Osteocyte (in vitro differentiated cells): ENCODE results near the gene URB1. TPM values are rescaled to one million over a fixed set of nuclear protein-coding genes. Genes with fewer than 3 reads are reported as not detected.
A peak's percentile ranks its signal among the peaks of the same experiment; 100 is the strongest.
"Not testable (repeated sequence)": the region's sequence is repeated elsewhere in the genome, so short reads cannot be mapped to it uniquely, and the experiment has no call there.

Source experiments
- DNase-seq: peaks from one replicate; pipeline ENCODE4 v3.0.0; 2021; ENCODE audit warnings: mixed read lengths; ENCODE audit not compliant: unreplicated experiment; ENCODE audit errors: extremely low spot score
- H3K27ac Mint-ChIP-seq: one replicate; pipeline ENCODE4 v1.8.0; 2021; ENCODE audit warnings: mild to moderate bottlenecking, mixed read lengths; ENCODE audit not compliant: unreplicated experiment
- H3K27me3 Mint-ChIP-seq: one replicate; pipeline ENCODE4 v1.8.0; 2021; ENCODE audit warnings: mixed read lengths; ENCODE audit not compliant: unreplicated experiment
- H3K36me3 Mint-ChIP-seq: one replicate; pipeline ENCODE4 v1.8.0; 2021; ENCODE audit warnings: mixed read lengths; ENCODE audit not compliant: unreplicated experiment
- H3K4me1 Mint-ChIP-seq: one replicate; pipeline ENCODE4 v1.8.0; 2021; ENCODE audit warnings: mixed read lengths; ENCODE audit not compliant: unreplicated experiment
- H3K4me3 Mint-ChIP-seq: one replicate; pipeline ENCODE4 v1.8.0; 2021; ENCODE audit warnings: mild to moderate bottlenecking, moderate library complexity, mixed read lengths; ENCODE audit not compliant: unreplicated experiment
- H3K9me3 Mint-ChIP-seq: one replicate; pipeline ENCODE4 v1.8.0; 2021; ENCODE audit warnings: mixed read lengths; ENCODE audit not compliant: unreplicated experiment
- CTCF ChIP-seq: fragments of 200-600 bp; sonication (generic); IDR thresholded peaks from 2 replicates; pipeline ENCODE4 v1.5.0; 2021; ENCODE audit warnings: antibody characterized with exemption, mild to moderate bottlenecking, moderate library complexity
- total RNA-seq: library from RNA; stranded (reverse); gene quantifications from 2 replicates; pipeline ENCODE4 v1.2.1, GENCODE V29; 2021

URB1 gene
- total RNA-seq, 1 donor from 2014 or later: 15.4 TPM

- H3K9me3 Mint-ChIP-seq: no peaks in the 10 kb centered on the region
- H3K4me3 Mint-ChIP-seq: no peak overlapping the region
- no peak for DNase-seq
- TF ChIP-seq CTCF: no peak
- H3K27ac Mint-ChIP-seq: no peak overlapping the region
- peaks cover 16% of the 10 kb centered on the region for H3K27me3 Mint-ChIP-seq
- H3K36me3 Mint-ChIP-seq: no peaks in the 10 kb centered on the region
- H3K4me1 Mint-ChIP-seq: peaks cover 20% of the 10 kb centered on the region
Measured at GRCh38 chr21:32393677-32394001, 827 bp upstream of the URB1 start.

- peaks cover 20% of the 10 kb centered on the region for H3K4me1 Mint-ChIP-seq
- no peaks in the 10 kb centered on the region for H3K36me3 Mint-ChIP-seq
- peak overlapping the region; percentile 80 for H3K4me3 Mint-ChIP-seq
- H3K27me3 Mint-ChIP-seq: peaks cover 8% of the 10 kb centered on the region
- TF ChIP-seq CTCF: no peak
- H3K27ac Mint-ChIP-seq: no peak overlapping the region
- no peak for DNase-seq
- no peaks in the 10 kb centered on the region for H3K9me3 Mint-ChIP-seq
Measured at GRCh38 chr21:32392299-32392879, 423 bp downstream of the URB1 start.

DNA sequence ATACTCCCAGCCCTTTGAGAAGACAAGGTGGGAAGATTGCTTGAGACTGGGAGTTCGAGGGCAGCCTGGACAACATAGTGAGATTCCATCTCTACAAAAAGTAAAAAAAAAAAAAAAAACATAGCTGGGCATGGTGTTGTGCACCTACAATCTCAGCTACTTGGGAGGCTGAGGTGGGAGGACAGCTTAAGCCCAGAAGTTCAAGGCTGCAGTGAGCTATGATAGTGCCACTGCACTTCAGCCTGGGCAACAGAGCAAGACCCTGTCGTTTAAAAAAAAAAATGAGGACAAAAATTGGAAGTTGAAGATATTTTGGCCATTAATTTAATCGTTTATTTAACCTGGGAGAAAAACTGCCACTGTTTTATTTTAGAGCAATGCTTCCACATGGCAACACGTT, 1.1 kb downstream of the URB1 start:
- TF ChIP-seq CTCF: no peak
- Mint-ChIP-seq H3K4me1 (peaks cover 22% of the 10 kb centered on the region), H3K36me3 (no peaks in the 10 kb centered on the region), H3K27ac (no peak overlapping the region), H3K27me3 (peaks cover 8% of the 10 kb centered on the region), H3K9me3 (no peaks in the 10 kb centered on the region), H3K4me3 (peak overlapping the region; percentile 80)
- DNase-seq: no peak

- not testable (repeated sequence) for H3K4me3 Mint-ChIP-seq, H3K36me3 Mint-ChIP-seq, H3K9me3 Mint-ChIP-seq, H3K27me3 Mint-ChIP-seq, H3K27ac Mint-ChIP-seq, DNase-seq
- H3K4me1 Mint-ChIP-seq: peaks cover 24% of the 10 kb centered on the region
Measured at GRCh38 chr21:32390537-32391224, 2.1 kb downstream of the URB1 start.

DNA sequence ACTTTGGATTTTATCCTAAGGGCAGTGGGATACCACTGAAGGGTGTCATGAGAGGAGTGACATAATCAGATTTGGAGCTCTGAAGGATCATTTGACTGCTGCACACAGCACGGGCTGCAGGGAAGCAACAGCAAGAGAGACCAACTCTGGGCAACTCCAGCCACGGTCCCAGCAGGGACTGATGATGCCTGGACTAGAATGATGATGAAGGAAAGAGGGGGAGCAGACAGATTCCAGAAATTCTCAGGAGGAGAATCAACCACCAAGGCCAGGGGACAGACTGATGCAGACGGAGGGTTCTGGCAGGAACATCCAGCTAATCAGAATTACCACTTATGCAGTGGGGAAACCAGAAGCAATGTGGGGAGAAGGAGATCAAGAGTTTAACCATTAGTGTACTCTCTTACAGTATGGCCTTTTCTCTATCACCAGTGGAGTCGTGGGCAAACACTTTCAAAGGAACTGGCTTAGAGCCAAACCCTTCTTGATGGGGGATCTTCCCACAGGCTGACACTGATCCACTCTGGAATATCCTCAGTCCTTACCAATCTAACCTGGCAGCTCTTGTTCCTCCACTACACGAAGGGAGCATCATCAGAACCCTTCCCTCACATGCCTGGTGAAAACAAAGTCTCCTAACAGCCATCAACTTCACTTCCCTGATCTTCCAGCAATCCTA, 3.3 kb downstream of the URB1 start:
- H3K4me3 Mint-ChIP-seq: no peak overlapping the region
- no peaks in the 10 kb centered on the region for H3K27me3 Mint-ChIP-seq
- TF ChIP-seq CTCF: no peak

More for the DNA sequence above, 3.3 kb downstream of the URB1 start:
- Mint-ChIP-seq H3K9me3 (no peaks in the 10 kb centered on the region), H3K36me3 (peaks cover 5% of the 10 kb centered on the region), H3K4me1 (peaks cover 24% of the 10 kb centered on the region), H3K27ac (peak overlapping the region; percentile 25)
- DNase-seq: no peak
